ENCODE data around the gene TRANK1. TPM values are rescaled to one million over a fixed set of nuclear protein-coding genes. Genes with fewer than 3 reads are reported as not detected.
"Not testable (repeated sequence)": the region's sequence is repeated elsewhere in the genome, so short reads cannot be mapped to it uniquely, and the experiment has no call there.

The TRANK1 gene
- polyA plus RNA-seq, 1 donor = 10.7 TPM

- DNase-seq; H3K9me3 ChIP-seq (ENCODE audit: control insufficient read depth, low read depth, low read length); H3K27me3 ChIP-seq (ENCODE audit: control insufficient read depth, insufficient read depth, low read length); H3K36me3 ChIP-seq (ENCODE audit: control insufficient read depth, insufficient read depth, low read length); H3K27ac ChIP-seq (ENCODE audit: low read length); H3K4me1 ChIP-seq (ENCODE audit: control insufficient read depth, insufficient read depth, low read length); H3K4me3 ChIP-seq (ENCODE audit: low read length): not testable (repeated sequence)
- WGBS (ENCODE audit: insufficient coverage, low lambda C conversion rate) = 80% methylated on average over 1 of the region's 13 CpGs
These were observed 40.8 kb downstream of the TRANK1 start for GRCh38 chr3:36904065-36904464.

GRCh38 chr3:36903119-36903882, 41.6 kb downstream of the TRANK1 start:
- Histone ChIP-seq H3K4me3 (ENCODE audit: low read length) (no peak overlapping the region), H3K27ac (ENCODE audit: low read length) (no peak overlapping the region), H3K9me3 (ENCODE audit: control insufficient read depth, low read depth, low read length) (no peaks in the 10 kb centered on the region), H3K4me1 (ENCODE audit: control insufficient read depth, insufficient read depth, low read length) (peaks cover under 1% of the 10 kb centered on the region), H3K27me3 (ENCODE audit: control insufficient read depth, insufficient read depth, low read length) (no peaks in the 10 kb centered on the region), H3K36me3 (ENCODE audit: control insufficient read depth, insufficient read depth, low read length) (peaks cover 3% of the 10 kb centered on the region)
- no CpG with 5 or more reads among the region's 10 CpGs for WGBS (ENCODE audit: insufficient coverage, low lambda C conversion rate)
- DNase-seq = no peak

- no peak for DNase-seq
- Histone ChIP-seq H3K4me3 (ENCODE audit: low read length) (no peak overlapping the region), H3K4me1 (ENCODE audit: control insufficient read depth, insufficient read depth, low read length) (no peaks in the 10 kb centered on the region), H3K9me3 (ENCODE audit: control insufficient read depth, low read depth, low read length) (no peaks in the 10 kb centered on the region), H3K27me3 (ENCODE audit: control insufficient read depth, insufficient read depth, low read length) (no peaks in the 10 kb centered on the region), H3K36me3 (ENCODE audit: control insufficient read depth, insufficient read depth, low read length) (peaks cover 3% of the 10 kb centered on the region), H3K27ac (ENCODE audit: low read length) (no peak overlapping the region)
- WGBS (ENCODE audit: insufficient coverage, low lambda C conversion rate) = 60% methylated on average over 1 of the region's 4 CpGs
These were observed 43.3 kb downstream of the TRANK1 start for GRCh38 chr3:36901588-36901987.

GRCh38 chr3:36900474-36901443, 44.1 kb downstream of the TRANK1 start:
- no peak for DNase-seq
- no peaks in the 10 kb centered on the region for H3K27me3 ChIP-seq (ENCODE audit: control insufficient read depth, insufficient read depth, low read length)
- H3K4me3 ChIP-seq (ENCODE audit: low read length) = no peak overlapping the region
- H3K9me3 ChIP-seq (ENCODE audit: control insufficient read depth, low read depth, low read length) = no peaks in the 10 kb centered on the region
- H3K27ac ChIP-seq (ENCODE audit: low read length) = no peak overlapping the region
- peaks cover 3% of the 10 kb centered on the region for H3K36me3 ChIP-seq (ENCODE audit: control insufficient read depth, insufficient read depth, low read length)
- 63% methylated on average over 3 of the region's 8 CpGs for WGBS (ENCODE audit: insufficient coverage, low lambda C conversion rate)
- H3K4me1 ChIP-seq (ENCODE audit: control insufficient read depth, insufficient read depth, low read length) = no peaks in the 10 kb centered on the region

- H3K36me3 ChIP-seq (ENCODE audit: control insufficient read depth, insufficient read depth, low read length) = peaks cover 12% of the 10 kb centered on the region
- WGBS (ENCODE audit: insufficient coverage, low lambda C conversion rate) = 50% methylated on average over 2 of the region's 3 CpGs
- H3K27ac ChIP-seq (ENCODE audit: low read length) = no peak overlapping the region
- DNase-seq = no peak
- no peaks in the 10 kb centered on the region for H3K27me3 ChIP-seq (ENCODE audit: control insufficient read depth, insufficient read depth, low read length)
- H3K9me3 ChIP-seq (ENCODE audit: control insufficient read depth, low read depth, low read length) = no peaks in the 10 kb centered on the region
- no peaks in the 10 kb centered on the region for H3K4me1 ChIP-seq (ENCODE audit: control insufficient read depth, insufficient read depth, low read length)
- no peak overlapping the region for H3K4me3 ChIP-seq (ENCODE audit: low read length)
These were observed 49.1 kb downstream of the TRANK1 start for GRCh38 chr3:36895496-36896409.

GRCh38 chr3:36894914-36895313, 49.9 kb downstream of the TRANK1 start:
- Histone ChIP-seq H3K4me3 (ENCODE audit: low read length) (no peak overlapping the region), H3K9me3 (ENCODE audit: control insufficient read depth, low read depth, low read length) (no peaks in the 10 kb centered on the region), H3K4me1 (ENCODE audit: control insufficient read depth, insufficient read depth, low read length) (no peaks in the 10 kb centered on the region), H3K36me3 (ENCODE audit: control insufficient read depth, insufficient read depth, low read length) (peaks cover 12% of the 10 kb centered on the region), H3K27ac (ENCODE audit: low read length) (no peak overlapping the region), H3K27me3 (ENCODE audit: control insufficient read depth, insufficient read depth, low read length) (no peaks in the 10 kb centered on the region)
- no peak for DNase-seq
- WGBS (ENCODE audit: insufficient coverage, low lambda C conversion rate) = no CpG with 5 or more reads among the region's 1 CpG

GRCh38 chr3:36893826-36894225, 51.0 kb downstream of the TRANK1 start:
- Histone ChIP-seq H3K27me3 (ENCODE audit: control insufficient read depth, insufficient read depth, low read length) (no peaks in the 10 kb centered on the region), H3K27ac (ENCODE audit: low read length) (no peak overlapping the region), H3K4me1 (ENCODE audit: control insufficient read depth, insufficient read depth, low read length) (no peaks in the 10 kb centered on the region), H3K4me3 (ENCODE audit: low read length) (no peak overlapping the region), H3K9me3 (ENCODE audit: control insufficient read depth, low read depth, low read length) (no peaks in the 10 kb centered on the region), H3K36me3 (ENCODE audit: control insufficient read depth, insufficient read depth, low read length) (peaks cover 13% of the 10 kb centered on the region)
- no peak for DNase-seq
- whole genome bisulfite sequencing (ENCODE audit: insufficient coverage, low lambda C conversion rate) = no CpG with 5 or more reads among the region's 1 CpG

- no peaks in the 10 kb centered on the region for H3K27me3 ChIP-seq (ENCODE audit: control insufficient read depth, insufficient read depth, low read length)
- no peaks in the 10 kb centered on the region for H3K4me1 ChIP-seq (ENCODE audit: control insufficient read depth, insufficient read depth, low read length)
- no peak overlapping the region for H3K4me3 ChIP-seq (ENCODE audit: low read length)
- peak; percentile 35 to 48 for DNase-seq
- WGBS (ENCODE audit: insufficient coverage, low lambda C conversion rate) = no CpG with 5 or more reads among the region's 2 CpGs
- no peak overlapping the region for H3K27ac ChIP-seq (ENCODE audit: low read length)
- no peaks in the 10 kb centered on the region for H3K9me3 ChIP-seq (ENCODE audit: control insufficient read depth, low read depth, low read length)
- H3K36me3 ChIP-seq (ENCODE audit: control insufficient read depth, insufficient read depth, low read length) = peaks cover 12% of the 10 kb centered on the region
These were observed 51.7 kb downstream of the TRANK1 start for GRCh38 chr3:36893137-36893557.

- 83% methylated on average over 1 of the region's 12 CpGs for WGBS (ENCODE audit: insufficient coverage, low lambda C conversion rate)
- no peaks in the 10 kb centered on the region for H3K9me3 ChIP-seq (ENCODE audit: control insufficient read depth, low read depth, low read length)
- DNase-seq = no peak
- H3K36me3 ChIP-seq (ENCODE audit: control insufficient read depth, insufficient read depth, low read length) = peaks cover 12% of the 10 kb centered on the region
- no peak overlapping the region for H3K27ac ChIP-seq (ENCODE audit: low read length)
- no peaks in the 10 kb centered on the region for H3K4me1 ChIP-seq (ENCODE audit: control insufficient read depth, insufficient read depth, low read length)
- H3K4me3 ChIP-seq (ENCODE audit: low read length) = no peak overlapping the region
- no peaks in the 10 kb centered on the region for H3K27me3 ChIP-seq (ENCODE audit: control insufficient read depth, insufficient read depth, low read length)
These were observed 52.3 kb downstream of the TRANK1 start for GRCh38 chr3:36892457-36893136.

Data from large intestine (tissue), 3 donors.